GM23338 (cell line): Measurements from ENCODE around the gene SLC5A2. TPM values are rescaled to one million over a fixed set of nuclear protein-coding genes. Genes with fewer than 3 reads are reported as not detected.
A peak's percentile ranks its signal among the peaks of the same experiment; 100 is the strongest.

Experiments
- ATAC-seq: fragments of 200-7000 bp; cut with Tn5 transposase; 3 replicates; pipeline ENCODE4 v1.9.1; 2020
- DNase-seq: peaks from one replicate; pipeline ENCODE4 v3.0.0-alpha.2; 2015; ENCODE audit warnings: low spot score
- H2AFZ ChIP-seq: fragments of 200-600 bp; sonication (generic); 2 replicates; pipeline ENCODE4 v1.8.0; 2016; ENCODE audit warnings: antibody characterized with exemption, mild to moderate bottlenecking, moderate library complexity
- H3F3A ChIP-seq: fragments of 200-600 bp; sonication (generic); replicated peaks from 2 replicates; pipeline ENCODE4 v1.8.0; 2017; ENCODE audit warnings: antibody characterized with exemption, mixed run types, low read depth
- H3K27ac ChIP-seq: fragments of 200-600 bp; sonication (generic); 2 replicates; pipeline ENCODE4 v1.6.1; 2016; ENCODE audit warnings: low read depth
- H3K27me3 ChIP-seq: fragments of 200-600 bp; sonication (generic); 2 replicates; pipeline ENCODE4 v1.8.0; 2016; ENCODE audit warnings: mild to moderate bottlenecking, mixed run types, moderate library complexity; ENCODE audit not compliant: insufficient read depth
- H3K36me3 ChIP-seq: fragments of 200-600 bp; sonication (generic); 2 replicates; pipeline ENCODE4 v1.8.0; 2016; ENCODE audit warnings: mild to moderate bottlenecking; ENCODE audit not compliant: insufficient read depth
- H3K4me1 ChIP-seq: fragments of 200-600 bp; sonication (generic); 2 replicates; pipeline ENCODE4 v1.8.0; 2016; ENCODE audit warnings: mild to moderate bottlenecking, moderate library complexity; ENCODE audit not compliant: insufficient read depth
- H3K4me2 ChIP-seq: fragments of 200-600 bp; sonication (generic); 2 replicates; pipeline ENCODE4 v1.7.1; 2017; ENCODE audit warnings: mixed run types
- H3K4me3 ChIP-seq: fragments of 200-600 bp; sonication (generic); 2 replicates; pipeline ENCODE4 v1.6.1; 2016; ENCODE audit warnings: mixed run types
- H3K79me2 ChIP-seq: fragments of 200-600 bp; sonication (generic); replicated peaks from 2 replicates; pipeline ENCODE4 v1.8.0; 2017; ENCODE audit warnings: mild to moderate bottlenecking; ENCODE audit not compliant: insufficient read depth
- H3K9me2 ChIP-seq: fragments of 200-600 bp; sonication (generic); 2 replicates; pipeline ENCODE4 v1.8.0; 2017; ENCODE audit not compliant: insufficient read depth
- H4K20me1 ChIP-seq: fragments of 200-600 bp; sonication (generic); replicated peaks from 2 replicates; pipeline ENCODE4 v1.8.0; 2017; ENCODE audit warnings: mild to moderate bottlenecking; ENCODE audit not compliant: insufficient read depth
- H3K27ac Mint-ChIP-seq: 2 replicates; pipeline ENCODE4 v1.8.0; 2020; ENCODE audit warnings: inconsistent platforms, mild to moderate bottlenecking, moderate library complexity, mixed read lengths
- H3K27me3 Mint-ChIP-seq: 3 replicates; pipeline ENCODE4 v1.8.0; 2022; ENCODE audit warnings: low read depth, mild to moderate bottlenecking, moderate library complexity, mixed read lengths, inconsistent platforms; ENCODE audit not compliant: insufficient read depth, poor library complexity
- H3K36me3 Mint-ChIP-seq: 3 replicates; pipeline ENCODE4 v1.8.0; 2021; ENCODE audit warnings: low read depth, mild to moderate bottlenecking, inconsistent platforms, moderate library complexity, mixed read lengths
- H3K4me1 Mint-ChIP-seq: 3 replicates; pipeline ENCODE4 v1.8.0; 2020; ENCODE audit warnings: mild to moderate bottlenecking, inconsistent platforms, mixed read lengths
- H3K4me3 Mint-ChIP-seq: 3 replicates; pipeline ENCODE4 v1.8.0; 2021; ENCODE audit warnings: moderate library complexity, mild to moderate bottlenecking, inconsistent platforms, mixed read lengths
- H3K9me3 Mint-ChIP-seq: 3 replicates; pipeline ENCODE4 v1.8.0; 2020; ENCODE audit warnings: moderate library complexity, mild to moderate bottlenecking, inconsistent platforms, mixed read lengths
- CREB1 ChIP-seq: fragments of 250-450 bp; sonication (Bioruptor Pico); IDR thresholded peaks from 2 replicates; pipeline ENCODE4 v1.5.0; 2020; ENCODE audit warnings: low read depth, mild to moderate bottlenecking, moderate library complexity
- CTCF ChIP-seq, 2 experiments: fragments of 200-600 bp in 1 of 2; sonication (generic) in 1 of 2; conservative IDR thresholded peaks; 2 replicates each; pipeline versions ENCODE4 v1.5.1 to v1.6.1; 2016 to 2017; ENCODE audit warnings: antibody characterized with exemption in 2 of 2, low read depth in 2 of 2, mild to moderate bottlenecking in 2 of 2, moderate library complexity in 1 of 2
- EZH2 ChIP-seq: fragments of 200-600 bp; sonication (generic); IDR thresholded peaks from one replicate; pipeline ENCODE4 v1.8.0; 2017; ENCODE audit warnings: antibody characterized with exemption, mild to moderate bottlenecking, low read depth; ENCODE audit not compliant: unreplicated experiment
- EZH2phosphoT487 ChIP-seq: fragments of 200-600 bp; sonication (generic); IDR thresholded peaks from one replicate; pipeline ENCODE4 v1.8.1; 2018; ENCODE audit warnings: antibody characterized with exemption; ENCODE audit not compliant: unreplicated experiment
- JUNB ChIP-seq: IDR thresholded peaks from one replicate; pipeline ENCODE4 v1.6.1; 2016; ENCODE audit warnings: antibody characterized with exemption; ENCODE audit not compliant: unreplicated experiment
- POLR2AphosphoS5 ChIP-seq: IDR thresholded peaks from 2 replicates; pipeline ENCODE4 v1.6.1; 2016; ENCODE audit warnings: antibody characterized with exemption, low read depth
- ZNF114 ChIP-seq: fragments of 250-450 bp; sonication (Bioruptor Pico); IDR thresholded peaks from 2 replicates; pipeline ENCODE4 v1.5.0; 2020; ENCODE audit warnings: mild to moderate bottlenecking, moderate library complexity
- polyA plus RNA-seq: library from polyadenylated mRNA; unstranded; fragments of >200 nt; fragmentation: Nextera tagmentation; extraction: Ambion mirVana; gene quantifications from 2 replicates; pipeline ENCODE4 v1.2.1, GENCODE V29; 2016
- total RNA-seq: library from RNA; depleted of rRNA; stranded (reverse); fragments of >200 nt; shearing (Covaris generic); gene quantifications from 2 replicates; pipeline ENCODE4 v1.2.3, GENCODE V29; 2014
- TF ChIP-seq, protein P1 (sequence below): IDR thresholded peaks from one replicate; pipeline ENCODE4 v1.6.1; 2018; ENCODE audit warnings: antibody characterized with exemption; ENCODE audit not compliant: unreplicated experiment
- TF ChIP-seq, protein P2 (sequence below): IDR thresholded peaks from 2 replicates; pipeline ENCODE4 v1.6.1; 2016; ENCODE audit warnings: antibody characterized with exemption

Gene SLC5A2
- total and polyA plus RNA-seq, 2 experiments from 2014 or later: 0.76 to 3.6 TPM

DNA sequence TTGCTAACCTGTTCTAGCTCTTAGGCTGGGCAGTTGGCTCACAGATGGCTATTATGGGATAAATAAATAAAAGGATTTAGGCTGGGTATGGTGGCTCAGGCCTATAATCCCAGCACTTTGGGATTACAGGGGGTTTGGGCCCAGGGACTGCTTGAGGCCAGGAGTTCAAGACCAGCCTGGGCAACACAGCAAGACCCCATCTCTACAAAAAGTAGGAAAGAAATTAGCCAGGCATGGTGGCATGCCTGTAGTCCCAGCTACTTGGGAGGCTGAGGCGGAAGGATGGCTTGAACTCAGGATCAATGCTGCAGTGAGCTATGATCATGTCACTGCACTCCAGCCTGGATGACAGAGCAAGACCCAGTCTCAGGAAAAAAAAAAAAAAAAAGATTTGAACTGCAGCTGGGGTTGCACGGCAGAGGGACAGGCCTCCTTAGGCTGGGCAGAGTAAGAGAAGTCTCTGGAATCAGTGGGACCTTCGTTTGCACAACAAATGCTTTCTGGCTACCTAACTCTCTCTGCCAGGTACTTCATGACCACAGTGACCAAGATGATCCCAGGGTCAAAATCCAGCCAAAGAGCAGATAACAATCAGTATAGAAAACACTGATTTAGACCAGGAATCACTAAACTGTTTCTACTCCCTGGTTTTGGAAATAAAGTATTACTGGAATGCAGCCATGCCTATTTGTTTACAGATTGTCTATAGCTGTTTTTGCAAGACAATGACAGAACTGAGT is 18.5 kb downstream of the SLC5A2 start (continued):
- TF ChIP-seq, protein P1, sequence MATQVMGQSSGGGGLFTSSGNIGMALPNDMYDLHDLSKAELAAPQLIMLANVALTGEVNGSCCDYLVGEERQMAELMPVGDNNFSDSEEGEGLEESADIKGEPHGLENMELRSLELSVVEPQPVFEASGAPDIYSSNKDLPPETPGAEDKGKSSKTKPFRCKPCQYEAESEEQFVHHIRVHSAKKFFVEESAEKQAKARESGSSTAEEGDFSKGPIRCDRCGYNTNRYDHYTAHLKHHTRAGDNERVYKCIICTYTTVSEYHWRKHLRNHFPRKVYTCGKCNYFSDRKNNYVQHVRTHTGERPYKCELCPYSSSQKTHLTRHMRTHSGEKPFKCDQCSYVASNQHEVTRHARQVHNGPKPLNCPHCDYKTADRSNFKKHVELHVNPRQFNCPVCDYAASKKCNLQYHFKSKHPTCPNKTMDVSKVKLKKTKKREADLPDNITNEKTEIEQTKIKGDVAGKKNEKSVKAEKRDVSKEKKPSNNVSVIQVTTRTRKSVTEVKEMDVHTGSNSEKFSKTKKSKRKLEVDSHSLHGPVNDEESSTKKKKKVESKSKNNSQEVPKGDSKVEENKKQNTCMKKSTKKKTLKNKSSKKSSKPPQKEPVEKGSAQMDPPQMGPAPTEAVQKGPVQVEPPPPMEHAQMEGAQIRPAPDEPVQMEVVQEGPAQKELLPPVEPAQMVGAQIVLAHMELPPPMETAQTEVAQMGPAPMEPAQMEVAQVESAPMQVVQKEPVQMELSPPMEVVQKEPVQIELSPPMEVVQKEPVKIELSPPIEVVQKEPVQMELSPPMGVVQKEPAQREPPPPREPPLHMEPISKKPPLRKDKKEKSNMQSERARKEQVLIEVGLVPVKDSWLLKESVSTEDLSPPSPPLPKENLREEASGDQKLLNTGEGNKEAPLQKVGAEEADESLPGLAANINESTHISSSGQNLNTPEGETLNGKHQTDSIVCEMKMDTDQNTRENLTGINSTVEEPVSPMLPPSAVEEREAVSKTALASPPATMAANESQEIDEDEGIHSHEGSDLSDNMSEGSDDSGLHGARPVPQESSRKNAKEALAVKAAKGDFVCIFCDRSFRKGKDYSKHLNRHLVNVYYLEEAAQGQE: no peak
- TF ChIP-seq EZH2: no peak

GRCh38 chr16:31501966-31502348 is 19.0 kb downstream of the SLC5A2 start:
- H3K4me2 ChIP-seq: peak overlapping the region; percentile 72
- H3K27ac ChIP-seq: no peak overlapping the region
- no peaks in the 10 kb centered on the region for H3K27me3 ChIP-seq
- ATAC-seq: no peak; the same call in 2 of the 3 replicates
- H3K79me2 ChIP-seq: no peaks in the 10 kb centered on the region
- Mint-ChIP-seq H3K4me1 (peaks cover 19% of the 10 kb centered on the region), H3K27me3 (peaks cover 7% of the 10 kb centered on the region), H3K4me3 (0 out of 3 replicates have a peak overlapping the region, but pooled peaks have one; percentile 1), H3K9me3 (no peaks in the 10 kb centered on the region; the same call in 2 of the 3 replicates), H3K36me3 (peaks cover 14% of the 10 kb centered on the region), H3K27ac (no peak overlapping the region)
- H3K36me3 ChIP-seq: no peaks in the 10 kb centered on the region
- H4K20me1 ChIP-seq: peaks cover 4% of the 10 kb centered on the region; the same call in 1 of the 2 replicates
- H3K4me3 ChIP-seq: peak overlapping the region; percentile 28
- peaks cover 15% of the 10 kb centered on the region for H3K4me1 ChIP-seq
- no peaks in the 10 kb centered on the region for H3K9me2 ChIP-seq
- no peak overlapping the region for H2AFZ ChIP-seq
- DNase-seq: no peak
- H3F3A ChIP-seq: no peaks in the 10 kb centered on the region
- TF ChIP-seq POLR2AphosphoS5: no peak
- TF ChIP-seq EZH2phosphoT487: no peak
- TF ChIP-seq CREB1 (CRISPR knock-in tag): no peak
- TF ChIP-seq, protein P1: no peak
- TF ChIP-seq CTCF (conservative IDR thresholded peaks at IDR 0.05; ENCODE audit: low read depth in 2 of 2): no peak
- no peak for TF ChIP-seq ZNF114 (CRISPR knock-in tag)
- TF ChIP-seq JUNB: no peak
- TF ChIP-seq, protein P2, sequence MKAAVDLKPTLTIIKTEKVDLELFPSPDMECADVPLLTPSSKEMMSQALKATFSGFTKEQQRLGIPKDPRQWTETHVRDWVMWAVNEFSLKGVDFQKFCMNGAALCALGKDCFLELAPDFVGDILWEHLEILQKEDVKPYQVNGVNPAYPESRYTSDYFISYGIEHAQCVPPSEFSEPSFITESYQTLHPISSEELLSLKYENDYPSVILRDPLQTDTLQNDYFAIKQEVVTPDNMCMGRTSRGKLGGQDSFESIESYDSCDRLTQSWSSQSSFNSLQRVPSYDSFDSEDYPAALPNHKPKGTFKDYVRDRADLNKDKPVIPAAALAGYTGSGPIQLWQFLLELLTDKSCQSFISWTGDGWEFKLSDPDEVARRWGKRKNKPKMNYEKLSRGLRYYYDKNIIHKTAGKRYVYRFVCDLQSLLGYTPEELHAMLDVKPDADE: no peak
